Fibroblast of mammary gland (primary cell): Measurements from ENCODE around the gene TTC28.

Source experiments
- DNase-seq: peaks from one replicate; pipeline ENCODE4 v3.0.0-alpha.2; 2010; ENCODE audit warnings: low read depth
- H3K4me3 ChIP-seq: 2 replicates; pipeline ENCODE4 v1.5.1; 2011; ENCODE audit warnings: low read depth, mild to moderate bottlenecking, low read length, moderate library complexity; ENCODE audit not compliant: control insufficient read depth
- CTCF ChIP-seq: conservative IDR thresholded peaks from 2 replicates; pipeline ENCODE4 v1.5.1; 2011; ENCODE audit warnings: low read depth, low read length, inconsistent platforms; ENCODE audit not compliant: control insufficient read depth, insufficient read depth

The TTC28 gene

GRCh38 chr22:28329186-28330073 is 350.2 kb downstream of the TTC28 start:
- no peak overlapping the region for H3K4me3 ChIP-seq
- no peak for TF ChIP-seq CTCF
- peak; percentile 40 for DNase-seq

GRCh38 chr22:28328756-28329155 is 350.9 kb downstream of the TTC28 start:
- no peak overlapping the region for H3K4me3 ChIP-seq
- no peak for DNase-seq
- TF ChIP-seq CTCF: no peak

DNA sequence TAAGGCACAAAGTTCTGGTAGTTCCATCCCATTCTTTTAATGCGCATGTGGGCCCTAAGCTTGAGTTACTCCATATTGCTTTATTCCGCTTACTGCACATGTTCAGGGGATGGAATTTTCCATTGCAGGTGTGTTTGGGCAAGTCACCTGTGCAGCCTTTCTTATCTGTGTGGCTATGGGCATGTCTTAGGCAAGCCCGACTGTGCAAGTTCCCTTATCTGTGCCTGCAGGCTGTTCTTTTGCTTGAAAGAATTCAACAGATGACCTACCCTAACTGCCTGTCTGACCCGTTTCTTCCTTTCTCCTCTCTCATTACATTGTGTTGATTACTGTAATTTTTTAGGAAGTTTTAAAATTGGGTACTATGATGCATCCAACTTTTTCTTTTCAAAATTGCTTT is 363.6 kb downstream of the TTC28 start:
- DNase-seq: no peak
- TF ChIP-seq CTCF: no peak
- H3K4me3 ChIP-seq: no peak overlapping the region

- no peak overlapping the region for H3K4me3 ChIP-seq
- DNase-seq: no peak
- no peak for TF ChIP-seq CTCF
Measured at GRCh38 chr22:28314959-28315358, 364.7 kb downstream of the TTC28 start.

- DNase-seq: no peak
- TF ChIP-seq CTCF: no peak
- no peak overlapping the region for H3K4me3 ChIP-seq
Measured at GRCh38 chr22:28310299-28310698, 369.3 kb downstream of the TTC28 start.

- TF ChIP-seq CTCF: no peak
- DNase-seq: peak; percentile 25
- H3K4me3 ChIP-seq: no peak overlapping the region
Measured at GRCh38 chr22:28299753-28300152, 379.9 kb downstream of the TTC28 start.

DNA sequence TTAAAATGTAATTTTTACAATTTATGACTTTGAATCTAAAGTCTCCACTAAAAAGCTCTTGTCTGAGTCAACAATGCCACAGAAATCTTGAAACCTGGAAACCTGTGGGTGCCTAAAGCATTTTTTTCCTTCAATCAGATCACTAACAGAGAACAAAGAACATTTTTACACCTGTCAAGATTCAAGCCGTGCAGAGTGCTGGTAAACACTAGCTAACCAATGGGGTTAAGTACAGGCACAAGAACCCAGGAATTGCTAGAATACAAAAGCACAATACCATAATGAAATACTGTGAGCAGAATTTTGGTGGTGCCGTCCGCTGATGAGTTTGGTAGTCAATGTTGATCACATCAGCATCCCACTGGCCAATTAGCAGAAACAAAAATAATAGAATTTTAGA is 380.3 kb downstream of the TTC28 start:
- no peak for TF ChIP-seq CTCF
- DNase-seq: no peak
- no peak overlapping the region for H3K4me3 ChIP-seq
